ENCODE results near the gene MED1. TPM values are rescaled to one million over a fixed set of nuclear protein-coding genes. Genes with fewer than 3 reads are reported as not detected.

MED1 gene
- total RNA-seq, 1 donor = 31.7 TPM

DNA sequence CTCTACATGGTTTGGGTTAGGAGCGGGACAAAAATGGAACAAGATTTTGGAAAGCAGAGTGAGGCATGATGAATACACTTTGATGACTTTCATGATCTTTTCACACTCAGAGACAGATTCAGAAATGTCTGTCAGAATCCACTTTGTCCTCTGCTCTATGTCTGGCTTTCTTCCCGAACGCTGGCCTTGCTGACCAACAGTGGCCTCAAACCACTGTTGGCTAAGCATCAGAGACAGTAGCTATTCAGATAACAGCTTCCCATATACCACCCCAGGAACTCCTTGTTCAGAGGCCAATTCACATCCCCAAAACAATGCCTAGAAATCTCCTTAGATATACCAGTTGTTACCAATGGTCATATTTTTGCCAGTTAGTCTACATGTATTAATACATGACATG is 90.5 kb downstream of the MED1 start:
- H3K4me3 ChIP-seq (ENCODE audit: low read depth, low read length) = no peak overlapping the region
- TF ChIP-seq, protein P1, sequence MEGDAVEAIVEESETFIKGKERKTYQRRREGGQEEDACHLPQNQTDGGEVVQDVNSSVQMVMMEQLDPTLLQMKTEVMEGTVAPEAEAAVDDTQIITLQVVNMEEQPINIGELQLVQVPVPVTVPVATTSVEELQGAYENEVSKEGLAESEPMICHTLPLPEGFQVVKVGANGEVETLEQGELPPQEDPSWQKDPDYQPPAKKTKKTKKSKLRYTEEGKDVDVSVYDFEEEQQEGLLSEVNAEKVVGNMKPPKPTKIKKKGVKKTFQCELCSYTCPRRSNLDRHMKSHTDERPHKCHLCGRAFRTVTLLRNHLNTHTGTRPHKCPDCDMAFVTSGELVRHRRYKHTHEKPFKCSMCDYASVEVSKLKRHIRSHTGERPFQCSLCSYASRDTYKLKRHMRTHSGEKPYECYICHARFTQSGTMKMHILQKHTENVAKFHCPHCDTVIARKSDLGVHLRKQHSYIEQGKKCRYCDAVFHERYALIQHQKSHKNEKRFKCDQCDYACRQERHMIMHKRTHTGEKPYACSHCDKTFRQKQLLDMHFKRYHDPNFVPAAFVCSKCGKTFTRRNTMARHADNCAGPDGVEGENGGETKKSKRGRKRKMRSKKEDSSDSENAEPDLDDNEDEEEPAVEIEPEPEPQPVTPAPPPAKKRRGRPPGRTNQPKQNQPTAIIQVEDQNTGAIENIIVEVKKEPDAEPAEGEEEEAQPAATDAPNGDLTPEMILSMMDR (IDR thresholded peaks at IDR 0.05; ENCODE audit: insufficient read depth, low read length) = no peak

DNA sequence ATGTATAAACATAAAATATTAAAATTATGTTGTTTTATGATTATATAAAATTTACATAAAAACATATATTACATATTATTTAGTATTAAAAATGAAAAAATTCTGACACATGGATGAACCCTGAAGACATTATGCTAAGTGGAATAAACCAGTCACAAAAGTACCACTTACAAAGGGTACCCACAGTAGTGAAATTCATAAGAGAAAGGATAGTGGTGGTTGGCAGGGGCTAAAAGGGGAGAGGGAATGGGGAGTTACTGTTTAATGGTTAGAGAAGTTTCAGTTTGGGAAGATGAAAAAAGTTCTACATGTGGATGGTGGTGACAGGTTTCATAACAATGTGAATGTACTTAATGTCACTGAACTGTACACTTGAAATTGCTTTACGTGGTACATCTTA is 91.1 kb downstream of the MED1 start:
- DNase-seq (ENCODE audit: low read depth) = no peak
- H3K4me3 ChIP-seq (ENCODE audit: low read depth, low read length) = no peak overlapping the region
- TF ChIP-seq, protein P1 (IDR thresholded peaks at IDR 0.05; ENCODE audit: insufficient read depth, low read length) = no peak

More for the DNA sequence above, 90.5 kb downstream of the MED1 start:
- DNase-seq (ENCODE audit: low read depth) = no peak

DNA sequence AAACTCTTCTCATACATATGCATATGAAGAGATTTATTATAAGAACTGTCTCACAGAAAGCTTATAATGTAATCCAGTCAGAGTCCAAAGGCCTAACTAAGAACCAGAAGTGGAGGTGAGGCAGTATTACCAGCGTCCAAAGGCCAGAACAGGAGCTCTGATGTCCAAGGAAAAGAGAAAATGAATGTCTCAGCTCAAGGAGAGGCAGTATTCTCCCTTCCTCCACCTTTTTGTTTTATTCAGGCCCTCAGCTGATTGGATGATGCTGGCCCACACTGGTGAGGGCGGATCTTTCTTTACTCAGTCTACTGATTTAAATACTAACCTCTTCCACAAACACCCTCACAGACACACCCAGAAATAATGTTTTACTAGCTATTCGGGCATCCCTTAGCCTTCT is 93.1 kb downstream of the MED1 start:
- TF ChIP-seq, protein P1 (IDR thresholded peaks at IDR 0.05; ENCODE audit: insufficient read depth, low read length) = no peak
- H3K4me3 ChIP-seq (ENCODE audit: low read depth, low read length) = no peak overlapping the region
- no peak for DNase-seq (ENCODE audit: low read depth)

DNA sequence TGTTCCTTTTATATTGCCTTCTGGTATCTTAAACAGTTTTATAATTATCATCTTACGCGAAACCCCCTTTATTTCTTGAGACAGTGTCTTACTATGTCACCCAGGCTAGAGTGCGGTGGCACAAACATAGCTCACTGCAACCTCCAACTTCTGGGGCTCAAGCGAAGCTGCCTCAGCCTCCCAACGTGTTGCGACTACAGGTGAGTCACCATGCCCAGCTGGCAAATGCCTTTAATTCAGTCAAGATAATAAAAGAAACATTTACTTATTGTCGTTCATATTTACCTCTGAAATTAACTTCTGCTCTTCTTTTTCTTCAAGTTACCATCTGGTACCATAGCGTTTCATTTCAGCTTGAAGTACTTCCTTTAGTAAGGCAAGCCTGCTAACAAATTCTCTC is 93.6 kb downstream of the MED1 start:
- no peak overlapping the region for H3K4me3 ChIP-seq (ENCODE audit: low read depth, low read length)
- no peak for DNase-seq (ENCODE audit: low read depth)
- TF ChIP-seq, protein P1 (IDR thresholded peaks at IDR 0.05; ENCODE audit: insufficient read depth, low read length) = no peak

Other genes with a start within 250 kb of the MED1 start
- gene STAC2, start 225.3 kb downstream of the MED1 start, total RNA-seq (ENCODE audit: low replicate concordance) = 0.18 TPM in 1 of 2 replicates, not detected in the other
- gene FBXL20, start 49.6 kb downstream of the MED1 start, total RNA-seq (ENCODE audit: low replicate concordance) = 7.4 and 19.4 TPM in 2 replicates
- gene CDK12, start 10.2 kb upstream of the MED1 start, total RNA-seq (ENCODE audit: low replicate concordance) = 27.6 and 43.9 TPM in 2 replicates
- not detected in 2 replicates for gene NEUROD2, start 156.7 kb upstream of the MED1 start, total RNA-seq (ENCODE audit: low replicate concordance)
- 4.1 and 9.0 TPM in 2 replicates for gene PPP1R1B, start 175.7 kb upstream of the MED1 start, total RNA-seq (ENCODE audit: low replicate concordance)
- gene STARD3, start 185.9 kb upstream of the MED1 start, total RNA-seq (ENCODE audit: low replicate concordance) = 18.6 and 20.8 TPM in 2 replicates
- 0.36 and 0.49 TPM in 2 replicates for gene TCAP, start 214.1 kb upstream of the MED1 start, total RNA-seq (ENCODE audit: low replicate concordance)
- not detected in 2 replicates for gene PNMT, start 217.2 kb upstream of the MED1 start, total RNA-seq (ENCODE audit: low replicate concordance)
- 9.7 and 11.1 TPM in 2 replicates for gene PGAP3, start 236.8 kb upstream of the MED1 start, total RNA-seq (ENCODE audit: low replicate concordance)
- gene ERBB2, start 248.8 kb upstream of the MED1 start, total RNA-seq (ENCODE audit: low replicate concordance) = 37.4 and 67.0 TPM in 2 replicates

All from fibroblast of the aortic adventitia (primary cell).